ENCODE results near the gene SEC14L2. TPM values are rescaled to one million over a fixed set of nuclear protein-coding genes. Genes with fewer than 3 reads are reported as not detected.
A peak's percentile ranks its signal among the peaks of the same experiment; 100 is the strongest.

SEC14L2 gene
- 3.2 TPM for total RNA-seq

DNA sequence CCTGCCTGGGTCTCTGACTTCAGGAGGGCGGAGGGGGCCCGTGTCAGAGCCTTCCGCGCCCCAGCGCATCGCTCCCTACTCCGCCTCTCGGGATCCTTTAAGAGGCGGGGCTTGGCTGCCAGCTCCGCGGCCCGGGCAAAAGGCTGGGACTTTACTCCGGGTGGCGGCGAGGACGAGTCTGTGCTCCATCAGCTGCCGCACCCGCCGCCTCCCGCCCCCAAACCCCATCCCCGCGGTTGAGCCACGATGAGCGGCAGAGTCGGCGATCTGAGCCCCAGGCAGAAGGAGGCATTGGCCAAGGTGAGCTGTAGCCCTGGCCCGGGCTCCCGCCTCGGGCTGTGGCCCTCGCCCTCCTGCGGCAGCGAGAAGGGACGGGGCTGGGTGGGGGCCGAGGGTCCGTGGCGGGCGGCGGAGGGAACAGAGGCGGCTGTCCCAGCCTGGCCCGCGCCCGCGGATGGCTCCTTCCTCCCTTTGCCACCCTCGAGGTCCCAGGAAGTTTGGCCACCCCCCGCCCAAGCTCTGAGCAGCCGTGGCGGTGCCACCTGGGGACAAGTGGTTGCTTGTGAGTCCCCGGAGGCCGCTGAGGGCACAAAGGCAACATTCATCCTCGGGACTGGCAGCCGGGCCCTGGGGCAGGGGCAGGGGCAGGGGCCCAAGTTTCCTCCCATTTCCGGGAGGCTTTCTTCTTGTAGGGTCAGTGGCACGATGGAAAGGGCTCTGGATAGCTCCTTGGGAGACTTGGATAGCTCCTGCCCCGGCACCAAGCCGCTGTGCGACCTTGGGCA lies at the start of gene SEC14L2:
SEC14L2 (plus strand) TSS at position 148 of the 785 bp plus-strand sequence; CDS start at position 247, 99 bp downstream.
- peak in 1 of 3 donors; percentile 34 for DNase-seq (ENCODE audit: low read depth in 2 of 3, low spot score in 2 of 3)

DNA sequence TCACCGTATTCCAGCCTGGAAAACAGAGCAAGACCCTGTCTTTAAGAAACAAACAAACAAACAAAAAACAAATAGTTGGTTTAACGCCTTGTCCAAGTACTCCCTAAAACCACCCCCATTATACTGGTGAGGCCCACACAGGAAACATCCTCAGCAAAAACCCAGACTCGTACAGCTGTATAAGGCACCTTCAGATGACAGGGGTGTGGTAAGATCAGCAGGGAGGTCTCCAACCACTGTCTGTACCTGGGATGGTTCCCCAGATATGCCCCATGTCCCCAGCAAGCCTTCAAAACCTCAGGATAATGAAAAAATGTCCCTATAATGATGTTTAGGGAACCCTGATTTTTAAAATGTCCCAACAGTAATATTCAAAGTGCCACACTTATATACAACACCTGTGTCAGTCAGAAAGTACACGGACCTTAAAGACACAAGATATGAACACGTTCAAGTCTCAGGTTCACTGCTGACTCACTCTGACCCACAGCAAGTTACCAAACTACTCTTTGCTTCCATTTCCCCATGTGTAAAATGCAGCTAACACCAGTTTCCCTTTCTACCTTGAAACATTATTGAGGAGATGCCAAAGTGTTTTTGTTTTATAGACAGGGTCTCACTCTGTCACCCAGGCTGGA lies 49.4 kb upstream of the SEC14L2 start:
- no peak for DNase-seq (ENCODE audit: low read depth in 2 of 3, low spot score in 2 of 3)

DNA sequence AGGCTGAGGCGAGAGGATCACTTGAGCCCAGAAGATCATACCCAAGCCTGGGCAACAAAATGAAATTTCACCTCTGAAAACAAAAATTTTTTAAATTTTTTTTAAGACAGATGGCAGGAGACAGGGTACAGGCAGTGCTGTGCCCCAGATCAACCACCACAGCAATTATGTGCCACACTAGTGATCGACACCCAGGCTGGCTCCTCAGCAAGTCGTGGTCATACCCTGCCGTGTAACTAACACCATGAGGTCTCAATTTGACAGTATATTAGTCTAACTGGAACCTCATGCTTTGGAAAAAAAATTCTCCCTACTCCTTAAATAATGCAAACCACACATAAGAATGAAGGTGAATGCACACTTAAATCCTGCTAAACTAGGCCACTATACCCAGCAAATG lies 48.4 kb upstream of the SEC14L2 start:
- no peak for DNase-seq (ENCODE audit: low read depth in 2 of 3, low spot score in 2 of 3)

DNA sequence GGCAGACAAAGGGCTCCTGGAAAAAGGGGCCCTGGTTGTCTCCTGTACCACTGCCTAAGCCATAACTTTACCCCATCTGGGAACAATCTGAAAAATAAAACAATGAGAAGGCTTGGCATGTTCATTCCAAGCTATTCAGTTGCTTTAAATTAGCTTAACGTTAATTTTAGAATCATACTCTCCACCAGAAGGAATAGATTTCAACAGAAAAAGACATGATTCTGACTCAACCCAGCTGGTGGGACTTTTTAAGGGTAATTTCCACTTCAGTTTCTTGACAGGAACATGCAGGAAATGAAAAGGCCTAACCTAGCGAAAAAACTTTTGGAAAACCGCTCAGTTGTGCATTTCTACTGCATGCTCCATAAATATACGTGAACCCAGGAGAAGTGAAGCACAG lies 48.0 kb upstream of the SEC14L2 start:
- no peak for DNase-seq (ENCODE audit: low read depth in 2 of 3, low spot score in 2 of 3)

DNA sequence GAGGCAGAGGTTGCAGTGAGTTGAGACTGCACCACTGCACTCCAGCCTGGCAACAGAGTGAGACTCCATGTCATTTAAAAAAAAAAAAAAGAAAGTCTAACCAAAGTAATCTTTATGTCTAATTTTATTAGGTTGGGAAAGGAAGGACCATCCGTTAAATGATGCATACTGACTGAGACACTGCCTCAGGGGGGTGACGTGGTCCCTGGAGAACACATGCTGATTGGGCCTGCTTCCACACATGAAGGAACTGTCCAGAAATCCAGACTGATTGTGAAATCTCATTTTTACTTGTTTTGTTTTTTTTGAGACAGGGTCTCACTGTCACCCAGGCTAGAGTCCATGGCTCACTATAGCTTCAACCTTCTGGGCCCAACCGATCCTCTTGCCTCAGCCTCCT lies 45.6 kb upstream of the SEC14L2 start:
- DNase-seq (ENCODE audit: low read depth in 2 of 3, low spot score in 2 of 3): no peak

DNA sequence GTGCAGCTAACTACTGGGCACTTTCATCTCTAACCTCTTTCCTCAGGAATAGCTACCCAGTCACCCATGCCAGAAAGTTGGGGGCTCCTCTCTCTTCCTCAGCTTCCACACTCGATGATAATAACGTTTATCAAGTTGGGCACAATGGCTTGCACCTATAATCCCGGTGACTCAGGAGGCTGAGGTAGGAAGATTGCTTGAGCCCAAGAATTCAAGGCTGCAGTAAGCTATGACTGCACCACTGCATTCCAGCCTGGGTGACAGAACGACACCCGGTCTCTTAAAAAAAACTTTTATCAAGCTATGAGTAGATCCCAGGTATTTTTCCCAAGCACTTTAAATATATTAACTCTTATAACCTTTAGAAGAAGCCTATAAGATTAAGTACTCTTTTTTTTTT lies 42.2 kb upstream of the SEC14L2 start:
- DNase-seq (ENCODE audit: low read depth in 2 of 3, low spot score in 2 of 3): no peak

DNA sequence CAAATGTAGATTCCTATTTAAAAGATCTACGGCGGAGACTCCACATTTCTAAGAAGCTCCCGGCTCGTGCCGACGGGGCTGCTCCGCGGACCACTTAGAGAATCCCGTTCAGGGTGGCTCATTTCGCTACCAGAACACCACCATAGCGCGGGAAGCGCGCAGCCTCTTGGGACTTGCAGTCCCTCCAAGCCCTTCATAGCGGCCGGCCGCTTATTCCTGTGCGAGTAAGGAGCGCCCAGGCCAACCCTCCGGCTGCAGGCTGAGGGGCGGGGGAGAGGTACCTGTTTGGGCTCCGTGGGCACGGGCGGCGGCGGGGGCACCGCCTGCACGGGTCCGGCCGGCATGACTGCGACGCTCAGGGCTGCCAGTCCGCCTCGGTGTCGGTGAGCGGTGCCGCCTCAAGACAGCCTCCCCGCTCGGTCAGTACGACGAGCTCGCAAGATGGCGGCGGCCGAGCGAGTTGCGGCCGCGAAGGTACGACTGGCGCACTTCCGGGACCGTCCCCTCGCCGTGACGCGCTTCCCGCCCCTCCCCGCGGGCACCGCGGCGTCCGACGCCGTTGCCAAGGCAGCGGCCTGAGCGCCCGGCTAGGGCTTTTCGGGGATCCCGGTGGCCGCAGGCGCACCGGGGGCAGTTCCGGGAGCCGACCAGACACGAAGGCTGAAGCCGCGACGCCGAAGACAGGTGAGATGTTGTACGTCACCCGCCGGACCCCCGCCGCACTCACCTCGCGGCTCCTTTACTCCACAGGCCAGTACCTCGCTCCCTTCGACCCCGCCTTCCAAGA lies 40.2 kb upstream of the SEC14L2 start, which contains the start of the genes CCDC157 and SF3A1:
CCDC157 (plus strand) TSS at position 559 of the 787 bp plus-strand sequence. CDS start 8,994 bp downstream, outside the sequence.
SF3A1 (minus strand) TSS at position 446 of the 787 bp plus-strand sequence; CDS start at position 344, 102 bp downstream.
- DNase-seq (ENCODE audit: low read depth in 2 of 3, low spot score in 2 of 3): peak; percentile 84 to 93 (median 92)

DNA sequence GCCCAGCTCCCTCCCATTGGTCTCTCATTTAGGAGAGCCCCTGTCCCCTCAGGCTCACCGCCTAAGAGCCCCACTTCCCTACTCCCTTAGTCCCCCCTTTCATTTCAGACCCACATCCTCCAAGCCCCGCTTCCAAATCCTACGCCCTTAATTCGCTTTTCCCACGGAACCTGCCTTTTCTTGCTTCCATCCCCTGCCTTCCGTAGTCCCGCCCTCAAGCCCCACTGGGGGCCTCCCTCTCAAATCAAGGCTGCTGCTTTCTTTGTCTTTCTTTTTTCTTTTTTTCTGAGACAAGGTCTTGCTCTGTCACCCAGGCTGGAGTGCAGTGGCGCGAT lies 39.6 kb upstream of the SEC14L2 start:
- peak in 1 of 3 donors; percentile 65 for DNase-seq (ENCODE audit: low read depth in 2 of 3, low spot score in 2 of 3)

DNA sequence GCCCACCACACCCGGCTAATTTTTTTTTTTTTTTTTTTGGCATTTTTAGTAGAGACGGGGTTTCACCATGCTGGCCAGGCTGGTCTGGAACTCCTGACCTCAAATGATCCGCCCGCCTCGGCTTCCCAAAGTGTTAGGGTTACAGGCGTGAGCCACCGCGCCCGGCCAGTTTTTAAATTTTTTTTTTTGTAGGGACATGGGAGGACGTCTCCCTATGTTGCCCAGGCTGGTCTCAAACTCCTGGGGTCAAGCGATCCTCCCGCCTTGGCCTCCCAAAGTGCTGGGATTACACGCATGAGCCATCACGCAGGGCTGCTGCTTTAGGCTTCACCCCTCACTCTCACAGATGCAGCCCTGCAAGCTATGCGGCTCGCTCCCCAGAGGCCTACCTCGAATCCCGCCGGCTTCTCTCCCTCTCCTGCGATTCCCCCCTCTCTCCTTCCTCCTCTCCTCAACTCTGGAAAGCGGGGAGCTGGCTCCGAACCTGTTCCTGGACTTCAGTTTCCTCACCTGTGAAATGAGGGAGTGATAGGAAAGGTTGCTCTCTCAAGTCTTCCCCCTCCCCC lies 39.1 kb upstream of the SEC14L2 start:
- no peak for DNase-seq (ENCODE audit: low read depth in 2 of 3, low spot score in 2 of 3)

DNA sequence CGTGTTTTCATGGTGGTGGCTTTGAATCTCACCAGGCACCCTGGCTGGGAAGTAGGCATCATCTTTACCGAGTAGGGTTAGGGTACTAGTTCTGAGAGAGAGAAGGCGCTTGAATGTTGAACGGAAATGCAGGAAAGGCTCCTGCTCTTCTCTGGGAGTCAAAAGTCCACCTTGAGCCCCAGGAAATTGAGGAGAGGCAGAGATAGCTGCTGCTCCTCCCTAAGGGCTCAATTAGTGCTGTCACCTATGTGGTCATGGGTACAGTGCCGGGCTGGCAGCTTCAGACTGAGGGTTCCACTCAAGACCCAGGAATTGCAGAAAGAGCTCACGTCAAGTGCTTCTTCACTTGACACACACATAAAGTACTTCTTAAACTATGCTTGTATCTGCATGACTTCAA lies 38.3 kb upstream of the SEC14L2 start:
- no peak for DNase-seq (ENCODE audit: low read depth in 2 of 3, low spot score in 2 of 3)

DNA sequence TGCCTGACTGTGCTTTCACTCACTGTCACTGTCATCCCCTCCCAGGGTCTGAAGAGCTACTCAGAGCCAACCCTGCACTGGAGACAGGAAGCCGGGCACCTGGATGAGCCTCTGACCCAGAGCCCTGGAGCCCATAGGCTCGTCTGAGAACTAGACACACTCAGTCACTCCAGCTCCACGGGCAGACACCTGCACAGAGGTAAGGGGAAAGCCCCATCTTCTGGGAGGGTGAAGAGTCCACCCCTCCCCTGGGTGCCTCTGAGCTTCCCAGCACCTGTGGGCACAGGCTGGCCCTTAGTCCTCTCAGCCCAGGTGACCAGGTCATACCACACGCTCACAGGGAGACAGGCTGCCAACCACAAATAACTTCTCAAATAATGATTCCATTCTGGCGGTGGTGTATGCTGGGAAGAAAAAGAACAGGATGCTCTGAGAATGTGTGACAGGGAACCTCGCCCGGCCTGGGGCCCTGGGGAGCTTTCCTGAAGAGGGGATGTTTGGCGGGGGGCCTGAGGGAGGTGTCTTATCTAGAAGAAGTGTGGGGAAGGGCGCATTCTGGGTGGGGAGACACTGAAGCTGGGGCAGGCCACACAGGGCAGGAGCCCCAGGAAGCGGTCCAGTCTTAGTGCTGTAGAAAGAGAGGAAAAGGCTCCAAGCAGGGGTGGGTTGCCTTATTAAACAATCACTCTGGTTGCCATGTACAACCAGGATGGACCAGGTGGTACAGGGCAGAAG lies 34.7 kb upstream of the SEC14L2 start:
- no peak for DNase-seq (ENCODE audit: low read depth in 2 of 3, low spot score in 2 of 3)

DNA sequence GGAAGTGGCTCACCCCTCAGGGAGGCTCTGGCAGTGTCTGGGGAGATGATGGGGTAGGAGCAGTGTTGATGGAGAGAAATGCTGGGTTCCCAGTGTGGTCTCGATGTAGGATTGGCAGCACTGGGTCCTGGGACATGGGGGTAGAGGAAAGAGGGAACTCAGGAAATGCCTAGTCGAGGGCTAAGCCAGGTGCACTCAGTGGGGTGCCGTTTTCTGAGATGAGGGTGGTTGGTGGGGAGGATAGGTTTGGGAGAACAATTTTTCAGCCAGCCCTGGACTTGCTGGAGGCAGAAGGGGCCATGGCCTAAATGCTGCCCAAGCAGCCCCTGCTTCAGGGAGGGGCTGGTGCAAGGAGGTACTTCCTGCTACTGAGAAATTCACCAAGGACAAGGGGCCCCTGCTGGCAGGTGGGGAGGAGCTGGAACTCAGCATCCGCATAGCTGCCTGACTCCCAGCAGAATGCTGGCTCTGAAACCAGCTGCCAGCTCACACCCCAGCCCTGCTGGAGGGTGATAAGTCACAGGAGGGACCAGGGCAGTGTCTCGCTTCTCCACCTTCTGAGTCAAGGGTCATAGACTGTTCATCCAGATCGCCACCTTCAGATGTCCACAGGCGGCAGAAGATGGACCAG lies 34.1 kb upstream of the SEC14L2 start:
- no peak for DNase-seq (ENCODE audit: low read depth in 2 of 3, low spot score in 2 of 3)

DNA sequence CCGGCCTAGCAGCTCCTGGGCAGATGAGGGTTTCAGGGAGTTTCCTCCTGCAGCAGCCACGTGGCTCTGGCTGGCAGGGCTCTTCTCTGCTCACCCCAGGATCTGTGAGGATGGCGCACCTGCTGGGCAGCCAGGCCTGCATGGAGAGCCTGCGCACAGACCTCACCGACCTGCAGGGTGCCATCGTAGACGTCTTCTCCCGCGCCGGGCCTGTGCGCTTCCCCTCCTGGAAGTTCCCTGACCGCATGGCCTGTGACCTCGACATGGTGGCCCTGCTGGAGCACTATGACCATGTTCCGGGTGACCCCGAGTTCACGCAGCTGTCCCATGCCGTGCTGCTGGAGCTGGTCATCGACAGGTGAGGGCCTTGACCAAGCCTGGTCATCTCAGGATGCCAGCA lies 30.9 kb upstream of the SEC14L2 start:
- DNase-seq (ENCODE audit: low read depth in 2 of 3, low spot score in 2 of 3): no peak

DNA sequence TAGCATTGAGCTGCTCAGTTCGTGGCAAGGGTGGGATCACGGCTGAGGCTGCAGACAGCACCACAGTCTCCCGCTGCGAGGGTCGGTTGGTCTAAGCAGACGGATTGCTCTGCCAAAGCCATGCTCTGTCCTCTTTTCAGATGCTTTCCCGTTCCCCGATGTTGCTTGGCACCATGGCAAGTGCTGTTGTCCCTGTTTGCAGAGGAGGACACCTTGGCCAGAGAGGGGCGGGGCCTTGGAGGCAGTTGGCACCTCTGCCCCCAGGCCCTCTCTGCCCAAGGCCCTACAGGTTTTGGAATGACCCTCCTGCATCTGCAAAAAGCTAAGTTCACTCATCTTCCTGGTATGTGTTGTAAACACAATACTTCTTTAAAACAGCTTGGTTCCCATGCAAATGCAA lies 28.4 kb upstream of the SEC14L2 start:
- no peak for DNase-seq (ENCODE audit: low read depth in 2 of 3, low spot score in 2 of 3)

DNA sequence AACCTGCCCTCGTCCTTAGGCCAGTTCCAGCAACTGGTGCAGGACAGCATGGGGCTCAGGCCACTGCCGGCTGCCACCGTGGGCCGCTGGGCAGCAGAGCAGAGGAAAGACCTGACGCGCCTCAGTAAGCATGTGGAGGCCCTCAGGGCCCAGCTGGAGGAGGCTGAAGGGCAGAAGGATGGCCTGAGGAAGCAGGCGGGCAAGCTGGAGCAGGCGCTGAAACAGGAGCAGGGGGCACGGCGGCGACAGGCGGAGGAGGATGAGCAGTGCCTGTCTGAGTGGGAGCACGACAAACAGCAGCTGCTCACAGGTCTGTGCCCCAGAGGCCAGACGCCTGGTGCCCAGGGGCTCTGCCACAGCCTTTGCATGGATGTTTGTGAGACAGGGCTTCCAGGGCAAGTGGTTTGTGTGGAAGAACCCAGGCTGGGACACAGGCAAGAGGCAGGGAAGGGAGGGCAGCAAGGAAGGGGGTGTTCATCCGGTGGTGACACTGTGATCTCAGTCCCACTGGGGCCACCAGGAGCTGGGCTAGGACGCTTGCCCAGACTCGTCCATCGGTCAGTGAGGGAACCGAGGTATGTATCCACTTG lies 26.1 kb upstream of the SEC14L2 start:
- DNase-seq (ENCODE audit: low read depth in 2 of 3, low spot score in 2 of 3): no peak

DNA sequence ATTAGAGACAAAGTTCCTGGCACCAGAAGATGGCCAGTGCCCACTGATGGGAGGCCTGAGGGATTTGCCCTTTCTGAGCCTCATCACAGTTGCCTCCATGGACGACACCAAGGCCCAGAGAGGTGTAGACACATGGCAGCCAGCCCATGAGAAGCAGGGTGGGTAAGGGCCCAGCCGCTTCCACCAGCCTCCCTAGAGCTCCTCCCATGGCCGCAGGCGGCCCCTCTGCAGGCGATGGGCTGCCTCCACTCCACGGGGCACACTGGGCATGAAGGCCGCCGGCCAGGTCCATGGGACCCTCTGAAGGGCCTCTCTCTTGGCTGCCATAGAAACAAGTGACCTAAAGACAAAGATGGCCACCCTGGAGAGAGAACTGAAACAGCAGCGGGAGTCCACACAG lies 25.5 kb upstream of the SEC14L2 start:
- no peak for DNase-seq (ENCODE audit: low read depth in 2 of 3, low spot score in 2 of 3)

DNA sequence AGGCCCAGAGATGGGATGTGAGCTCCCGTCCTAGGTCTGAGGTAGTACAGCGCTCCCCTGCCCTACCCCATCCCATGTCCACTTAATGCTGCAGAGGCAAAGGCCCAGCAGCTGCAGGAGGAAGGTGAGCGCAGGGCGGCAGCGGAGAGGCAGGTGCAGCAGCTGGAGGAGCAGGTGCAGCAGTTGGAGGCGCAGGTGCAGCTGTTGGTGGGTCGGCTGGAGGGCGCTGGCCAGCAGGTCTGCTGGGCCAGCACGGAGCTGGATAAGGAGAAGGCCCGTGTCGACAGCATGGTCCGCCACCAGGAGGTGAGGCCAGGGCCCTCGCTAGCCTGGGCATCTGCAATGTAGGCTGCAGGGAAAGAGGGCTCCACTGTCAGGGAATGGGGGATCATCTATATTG lies 24.8 kb upstream of the SEC14L2 start:
- no peak for DNase-seq (ENCODE audit: low read depth in 2 of 3, low spot score in 2 of 3)

DNA sequence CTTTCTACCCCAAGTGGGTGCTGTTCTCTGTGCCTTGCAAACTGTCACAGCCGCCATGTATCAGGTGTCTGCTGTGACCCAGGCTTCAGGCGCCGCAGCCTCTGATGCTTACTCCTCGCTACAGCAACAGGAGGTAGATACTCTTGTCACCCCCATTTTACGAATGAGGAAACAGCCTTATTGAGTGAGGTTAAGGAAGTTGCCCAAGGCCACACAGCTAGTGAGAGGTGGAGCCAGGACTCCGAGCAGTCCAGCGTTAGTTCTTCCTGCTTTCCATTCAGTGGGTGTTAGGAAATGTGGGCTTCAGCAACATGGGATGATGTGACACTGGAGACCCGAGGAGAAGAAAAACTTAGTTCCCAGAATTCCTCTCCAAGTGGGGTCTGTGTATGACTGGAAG lies 23.9 kb upstream of the SEC14L2 start:
- no peak for DNase-seq (ENCODE audit: low read depth in 2 of 3, low spot score in 2 of 3)
